22Rv1 (cell line): ENCODE data around the gene SDK1.

Source experiments
- CTCF ChIP-seq: fragments of 450-650 bp; IDR thresholded peaks from 2 replicates; pipeline ENCODE4 v1.5.1; 2017; ENCODE audit warnings: mild to moderate bottlenecking
- ZFX ChIP-seq: fragments of 450-650 bp; IDR thresholded peaks from 2 replicates; pipeline ENCODE4 v1.6.1; 2017; ENCODE audit warnings: antibody characterized with exemption, borderline replicate concordance

- TF ChIP-seq CTCF = no peak
- no peak for TF ChIP-seq ZFX
Measured at GRCh38 chr7:3573151-3573550, 272.1 kb downstream of the SDK1 start.
